Measurements from ENCODE around the gene NPIPB12. TPM values are rescaled to one million over a fixed set of nuclear protein-coding genes. Genes with fewer than 3 reads are reported as not detected.
"Not testable (repeated sequence)": the region's sequence is repeated elsewhere in the genome, so short reads cannot be mapped to it uniquely, and the experiment has no call there.

NPIPB12 gene
- total RNA-seq (10 to 100 TPM; 66.8 to 78.8 TPM), polyA plus RNA-seq (10 to 100 TPM in 1 of 2 donors, 1 to 10 TPM in 1; 1.4 to 15.0 TPM)

- H3K4me3 Mint-ChIP-seq; intact Hi-C loops (cut with micrococcal nuclease); H3K27me3 ChIP-seq (ENCODE audit: insufficient read depth, low read length); H3K27ac ChIP-seq (ENCODE audit: low read depth, low read length); H3K36me3 ChIP-seq (ENCODE audit: insufficient read depth, low read length); H3K4me1 ChIP-seq (ENCODE audit: insufficient read depth, low read length); DNase-seq; H3K27ac Mint-ChIP-seq; H3K27me3 Mint-ChIP-seq; CTCF ChIA-PET (ENCODE audit: partially characterized antibody); H3K9me3 ChIP-seq (ENCODE audit: control insufficient read depth in 1 of 2, low read length in 2 of 2); H3K4me3 ChIP-seq (ENCODE audit: low read length in 2 of 2); H3K9me3 Mint-ChIP-seq; H3K4me1 Mint-ChIP-seq; POLR2A ChIA-PET (ENCODE audit: partially characterized antibody); H3K36me3 Mint-ChIP-seq: not testable (repeated sequence)
Measured at GRCh38 chr16:29506308-29506707, at the start of gene NPIPB12. TSS of gene NPIPB12 (minus strand) at chr16:29506408.

GRCh38 chr16:29521520-29521919, 15.3 kb upstream of the NPIPB12 start:
- H3K27ac ChIP-seq (ENCODE audit: low read depth, low read length); H3K27me3 ChIP-seq (ENCODE audit: insufficient read depth, low read length); H3K27me3 Mint-ChIP-seq; H3K4me3 Mint-ChIP-seq; H3K9me3 Mint-ChIP-seq; H3K9me3 ChIP-seq (ENCODE audit: control insufficient read depth in 1 of 2, low read length in 2 of 2); POLR2A ChIA-PET (ENCODE audit: partially characterized antibody); H3K36me3 Mint-ChIP-seq; intact Hi-C loops (cut with micrococcal nuclease); H3K27ac Mint-ChIP-seq; CTCF ChIA-PET (ENCODE audit: partially characterized antibody); H3K36me3 ChIP-seq (ENCODE audit: insufficient read depth, low read length); H3K4me1 ChIP-seq (ENCODE audit: insufficient read depth, low read length); DNase-seq; H3K4me3 ChIP-seq (ENCODE audit: low read length in 2 of 2); H3K4me1 Mint-ChIP-seq: not testable (repeated sequence)

GRCh38 chr16:29482276-29482675, 23.9 kb downstream of the NPIPB12 start:
- H3K9me3 Mint-ChIP-seq; H3K4me1 Mint-ChIP-seq; H3K27me3 ChIP-seq (ENCODE audit: insufficient read depth, low read length); H3K27me3 Mint-ChIP-seq; H3K4me3 Mint-ChIP-seq; H3K36me3 ChIP-seq (ENCODE audit: insufficient read depth, low read length); H3K4me1 ChIP-seq (ENCODE audit: insufficient read depth, low read length); H3K9me3 ChIP-seq (ENCODE audit: control insufficient read depth in 1 of 2, low read length in 2 of 2); intact Hi-C loops (cut with micrococcal nuclease); H3K27ac Mint-ChIP-seq; H3K4me3 ChIP-seq (ENCODE audit: low read length in 2 of 2); H3K36me3 Mint-ChIP-seq; H3K27ac ChIP-seq (ENCODE audit: low read depth, low read length); CTCF ChIA-PET (ENCODE audit: partially characterized antibody); POLR2A ChIA-PET (ENCODE audit: partially characterized antibody): not testable (repeated sequence)
- DNase-seq, result peak in 1 of 5 donors; percentile 4

GRCh38 chr16:29472065-29472464, 34.1 kb downstream of the NPIPB12 start:
- intact Hi-C loops (cut with micrococcal nuclease); H3K27ac Mint-ChIP-seq; H3K4me1 ChIP-seq (ENCODE audit: insufficient read depth, low read length); H3K4me3 Mint-ChIP-seq; H3K27ac ChIP-seq (ENCODE audit: low read depth, low read length); H3K36me3 ChIP-seq (ENCODE audit: insufficient read depth, low read length); CTCF ChIA-PET (ENCODE audit: partially characterized antibody); H3K4me3 ChIP-seq (ENCODE audit: low read length in 2 of 2); H3K9me3 ChIP-seq (ENCODE audit: control insufficient read depth in 1 of 2, low read length in 2 of 2); H3K27me3 Mint-ChIP-seq; H3K9me3 Mint-ChIP-seq; H3K36me3 Mint-ChIP-seq; H3K4me1 Mint-ChIP-seq; DNase-seq; POLR2A ChIA-PET (ENCODE audit: partially characterized antibody); H3K27me3 ChIP-seq (ENCODE audit: insufficient read depth, low read length): not testable (repeated sequence)

GRCh38 chr16:29469660-29470059, 36.5 kb downstream of the NPIPB12 start:
- H3K4me1 Mint-ChIP-seq; H3K27me3 Mint-ChIP-seq; H3K9me3 Mint-ChIP-seq; H3K36me3 Mint-ChIP-seq; H3K27ac ChIP-seq (ENCODE audit: low read depth, low read length); H3K27me3 ChIP-seq (ENCODE audit: insufficient read depth, low read length); intact Hi-C loops (cut with micrococcal nuclease); H3K36me3 ChIP-seq (ENCODE audit: insufficient read depth, low read length); H3K9me3 ChIP-seq (ENCODE audit: control insufficient read depth in 1 of 2, low read length in 2 of 2); POLR2A ChIA-PET (ENCODE audit: partially characterized antibody); CTCF ChIA-PET (ENCODE audit: partially characterized antibody); H3K4me3 ChIP-seq (ENCODE audit: low read length in 2 of 2); H3K4me1 ChIP-seq (ENCODE audit: insufficient read depth, low read length): not testable (repeated sequence)
- peak overlapping the region in 3 of 7 donors; percentile 32 to 85 (median 56) for H3K27ac Mint-ChIP-seq
- peak; percentile 41 to 63 (median 47) for DNase-seq
- peak overlapping the region; percentile 30 to 74 (median 63) for H3K4me3 Mint-ChIP-seq

GRCh38 chr16:29467654-29468366, 38.4 kb downstream of the NPIPB12 start:
- H3K27ac Mint-ChIP-seq; H3K9me3 ChIP-seq (ENCODE audit: control insufficient read depth in 1 of 2, low read length in 2 of 2); H3K4me1 ChIP-seq (ENCODE audit: insufficient read depth, low read length); H3K36me3 Mint-ChIP-seq; intact Hi-C loops (cut with micrococcal nuclease); H3K27me3 ChIP-seq (ENCODE audit: insufficient read depth, low read length); H3K9me3 Mint-ChIP-seq; H3K27me3 Mint-ChIP-seq; H3K36me3 ChIP-seq (ENCODE audit: insufficient read depth, low read length); H3K4me3 Mint-ChIP-seq; H3K27ac ChIP-seq (ENCODE audit: low read depth, low read length); H3K4me3 ChIP-seq (ENCODE audit: low read length in 2 of 2); H3K4me1 Mint-ChIP-seq; CTCF ChIA-PET (ENCODE audit: partially characterized antibody); DNase-seq; POLR2A ChIA-PET (ENCODE audit: partially characterized antibody): not testable (repeated sequence)

- H3K27ac Mint-ChIP-seq; H3K27me3 ChIP-seq (ENCODE audit: insufficient read depth, low read length); H3K27ac ChIP-seq (ENCODE audit: low read depth, low read length); H3K4me3 ChIP-seq (ENCODE audit: low read length in 2 of 2); H3K36me3 ChIP-seq (ENCODE audit: insufficient read depth, low read length); H3K4me1 ChIP-seq (ENCODE audit: insufficient read depth, low read length); intact Hi-C loops (cut with micrococcal nuclease); H3K4me3 Mint-ChIP-seq; DNase-seq; H3K27me3 Mint-ChIP-seq; H3K9me3 Mint-ChIP-seq; H3K4me1 Mint-ChIP-seq; CTCF ChIA-PET (ENCODE audit: partially characterized antibody); POLR2A ChIA-PET (ENCODE audit: partially characterized antibody); H3K36me3 Mint-ChIP-seq; H3K9me3 ChIP-seq (ENCODE audit: control insufficient read depth in 1 of 2, low read length in 2 of 2): not testable (repeated sequence)
Measured at GRCh38 chr16:29466904-29467303, 39.3 kb downstream of the NPIPB12 start.
